Measurements from ENCODE around the gene R3HDM2. TPM values are rescaled to one million over a fixed set of nuclear protein-coding genes. Genes with fewer than 3 reads are reported as not detected.

R3HDM2 gene
- total and polyA plus RNA-seq, 2 of the 13 experiments (the other 11 are each of a cell fraction or from before 2014, with no cell fraction given) = 11.1 to 23.5 TPM

DNA sequence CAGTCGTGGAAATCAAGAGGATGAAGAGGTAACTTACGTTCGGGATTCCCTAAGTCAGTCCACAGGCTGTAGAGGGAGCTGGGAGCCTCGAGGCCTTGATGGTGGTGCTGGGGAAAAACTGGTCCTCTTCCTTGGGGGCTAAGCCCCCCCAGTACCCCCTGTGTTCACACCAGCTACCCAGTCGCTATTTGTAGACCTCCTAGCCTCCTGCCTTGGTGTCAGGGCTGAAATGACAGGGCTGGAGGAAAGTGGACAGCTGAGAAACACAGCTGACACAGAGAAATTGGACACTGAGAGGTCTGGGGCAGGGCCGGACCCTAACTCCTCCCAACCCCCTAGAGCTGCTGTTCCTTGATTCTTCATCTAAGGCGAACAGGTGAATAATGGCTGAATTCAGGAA lies 179.9 kb downstream of the R3HDM2 start, which contains the start of gene STAC3:
STAC3 (minus strand) TSS at position 232 of the 400 bp plus-strand sequence. CDS start 1,551 bp downstream, outside the sequence.
- in situ Hi-C loops (cut with HindIII; ENCODE audit: extremely low pct_ligation_motif_present, low pct_unique_long_range_greater_than_20kb) = no loop called here
- Histone ChIP-seq H3K79me2 (ENCODE audit: insufficient read depth, low read length) (no peaks in the 10 kb centered on the region), H3K27ac (ENCODE audit: extremely low read length, insufficient read depth, low read length) (no peak within 1 kb of the TSS), H3K4me1 (ENCODE audit: insufficient read depth, low read length) (no peaks in the 10 kb centered on the region), H3K4me3 (replicated peaks in 1 of 3; ENCODE audit: insufficient read depth in 1 of 3, low read depth in 2 of 3, low read length in 3 of 3) (no peak within 1 kb of the TSS), H3K9ac (ENCODE audit: insufficient read depth, low read depth, low read length) (no peak within 1 kb of the TSS), H3K4me2 (ENCODE audit: low read depth, low read length) (no peak within 1 kb of the TSS), H3K36me3 (replicated peaks in 1 of 2; ENCODE audit: control insufficient read depth in 1 of 2, insufficient read depth in 2 of 2, low read length in 2 of 2) (peaks cover 0 to 5% of the 10 kb centered on the region in 2 experiments; a peak in 1 of 5 replicates), H3K27me3 (ENCODE audit: control insufficient read depth in 1 of 2, insufficient read depth in 2 of 2, low read length in 2 of 2) (no peaks in the 10 kb centered on the region), H3K9me3 (ENCODE audit: low read length) (no peaks in the 10 kb centered on the region), H4K20me1 (ENCODE audit: insufficient read depth, low read length) (no peaks in the 10 kb centered on the region), H2AFZ (ENCODE audit: low read length) (no peak within 1 kb of the TSS)
- BruUV-seq (replicated peaks) = no TSS peak
- TF ChIP-seq FOXA1 (IDR thresholded peaks at IDR 0.05) (no peak), FOXA1 (CRISPR knock-in tag; IDR thresholded peaks at IDR 0.05) (no peak), SNAPC2 (CRISPR knock-in tag; IDR thresholded peaks at IDR 0.05) (no peak), SIX1 (CRISPR knock-in tag; IDR thresholded peaks at IDR 0.05; ENCODE audit: borderline replicate concordance) (no peak)
- POLR2A ChIA-PET = no interaction called here
- no peak for DNase-seq (ENCODE audit: low spot score)
- no peak for FAIRE-seq
- 72% methylated on average over 6 of the region's 7 CpGs for WGBS (ENCODE audit: low lambda C conversion rate)
- CTCF ChIA-PET (ENCODE audit: low intra/inter-chr PET ratio, low total read pairs) = no interaction called here
- intact Hi-C loops (cut with micrococcal nuclease; ENCODE audit: unreplicated experiment) = no loop called here
- ATAC-seq = no peak

DNA sequence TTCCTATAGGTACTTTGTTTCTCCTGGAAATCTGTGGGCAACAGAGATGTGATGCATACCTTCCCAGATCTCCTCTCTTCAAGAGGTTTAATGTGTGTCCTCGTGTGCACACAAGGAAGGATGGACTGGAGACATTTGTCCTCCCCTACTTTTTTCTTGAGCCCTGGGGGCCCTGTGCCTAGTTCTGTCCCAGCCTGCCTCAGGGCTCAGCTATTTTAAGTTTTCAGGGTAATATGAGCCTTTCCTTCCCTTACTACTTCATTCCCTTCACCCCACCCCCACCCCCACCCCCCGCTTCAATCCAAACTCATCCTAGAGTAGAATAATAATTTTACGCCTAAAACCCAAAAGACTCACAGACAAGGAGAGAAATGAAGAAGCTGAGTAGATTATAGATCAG lies 180.3 kb downstream of the R3HDM2 start:
- in situ Hi-C loops (cut with HindIII; ENCODE audit: extremely low pct_ligation_motif_present, low pct_unique_long_range_greater_than_20kb) = no loop called here
- H3K27me3 ChIP-seq (ENCODE audit: control insufficient read depth in 1 of 2, insufficient read depth in 2 of 2, low read length in 2 of 2) = no peaks in the 10 kb centered on the region
- FAIRE-seq = no peak
- DNase-seq (ENCODE audit: low spot score) = no peak
- TF ChIP-seq ZFX (CRISPR knock-in tag; IDR thresholded peaks at IDR 0.05; ENCODE audit: low read depth) = no peak
- TF ChIP-seq, protein P1, sequence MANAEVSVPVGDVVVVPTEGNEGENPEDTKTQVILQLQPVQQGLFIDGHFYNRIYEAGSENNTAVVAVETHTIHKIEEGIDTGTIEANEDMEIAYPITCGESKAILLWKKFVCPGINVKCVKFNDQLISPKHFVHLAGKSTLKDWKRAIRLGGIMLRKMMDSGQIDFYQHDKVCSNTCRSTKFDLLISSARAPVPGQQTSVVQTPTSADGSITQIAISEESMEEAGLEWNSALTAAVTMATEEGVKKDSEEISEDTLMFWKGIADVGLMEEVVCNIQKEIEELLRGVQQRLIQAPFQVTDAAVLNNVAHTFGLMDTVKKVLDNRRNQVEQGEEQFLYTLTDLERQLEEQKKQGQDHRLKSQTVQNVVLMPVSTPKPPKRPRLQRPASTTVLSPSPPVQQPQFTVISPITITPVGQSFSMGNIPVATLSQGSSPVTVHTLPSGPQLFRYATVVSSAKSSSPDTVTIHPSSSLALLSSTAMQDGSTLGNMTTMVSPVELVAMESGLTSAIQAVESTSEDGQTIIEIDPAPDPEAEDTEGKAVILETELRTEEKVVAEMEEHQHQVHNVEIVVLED (CRISPR knock-in tag; IDR thresholded peaks at IDR 0.05; ENCODE audit: borderline replicate concordance) = no peak
- TF ChIP-seq ZNF225 (CRISPR knock-in tag; IDR thresholded peaks at IDR 0.05) = no peak
- TF ChIP-seq, protein P2, sequence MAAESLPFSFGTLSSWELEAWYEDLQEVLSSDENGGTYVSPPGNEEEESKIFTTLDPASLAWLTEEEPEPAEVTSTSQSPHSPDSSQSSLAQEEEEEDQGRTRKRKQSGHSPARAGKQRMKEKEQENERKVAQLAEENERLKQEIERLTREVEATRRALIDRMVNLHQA (CRISPR knock-in tag; IDR thresholded peaks at IDR 0.05) = no peak
- TF ChIP-seq ZIK1 (CRISPR knock-in tag; IDR thresholded peaks at IDR 0.05; ENCODE audit: borderline replicate concordance, low read depth) = no peak
- no peak for TF ChIP-seq PHB2 (IDR thresholded peaks at IDR 0.05; ENCODE audit: partially characterized antibody)
- no peak for TF ChIP-seq ZNF672 (CRISPR knock-in tag; IDR thresholded peaks at IDR 0.05)
- no peak overlapping the region for H2AFZ ChIP-seq (ENCODE audit: low read length)
- H3K79me2 ChIP-seq (ENCODE audit: insufficient read depth, low read length) = no peaks in the 10 kb centered on the region
- no peak for ATAC-seq
- intact Hi-C loops (cut with micrococcal nuclease; ENCODE audit: unreplicated experiment) = no loop called here
- POLR2A ChIA-PET = no interaction called here
- no peak overlapping the region for H3K27ac ChIP-seq (ENCODE audit: extremely low read length, insufficient read depth, low read length)
- peaks cover 0 to 1% of the 10 kb centered on the region in 2 experiments; a peak in 1 of 5 replicates for H3K36me3 ChIP-seq (replicated peaks in 1 of 2; ENCODE audit: control insufficient read depth in 1 of 2, insufficient read depth in 2 of 2, low read length in 2 of 2)
- no peaks in the 10 kb centered on the region for H4K20me1 ChIP-seq (ENCODE audit: insufficient read depth, low read length)
- no peak overlapping the region for H3K4me3 ChIP-seq (replicated peaks in 1 of 3; ENCODE audit: insufficient read depth in 1 of 3, low read depth in 2 of 3, low read length in 3 of 3)
- peaks cover 3% of the 10 kb centered on the region; the same call in 1 of the 2 replicates for H3K4me1 ChIP-seq (ENCODE audit: insufficient read depth, low read length)
- H3K4me2 ChIP-seq (ENCODE audit: low read depth, low read length) = no peak overlapping the region
- no peaks in the 10 kb centered on the region for H3K9me3 ChIP-seq (ENCODE audit: low read length)
- CTCF ChIA-PET (ENCODE audit: low intra/inter-chr PET ratio, low total read pairs) = no interaction called here
- H3K9ac ChIP-seq (ENCODE audit: insufficient read depth, low read depth, low read length) = no peak overlapping the region
- WGBS (ENCODE audit: low lambda C conversion rate) = 82% methylated on average over 3 of the region's 3 CpGs
- no TSS peak for BruUV-seq (replicated peaks)
